Loucy (cell line): ENCODE results near the gene FIBIN.

Experiments used
- EZH2phosphoT487 ChIP-seq: fragments of 200-600 bp; IDR thresholded peaks from 2 replicates; pipeline ENCODE4 v1.6.1; 2018; ENCODE audit warnings: antibody characterized with exemption, mild to moderate bottlenecking, moderate library complexity, borderline replicate concordance
- TF ChIP-seq, protein P1 (sequence below): fragments of 200-600 bp; sonication (generic); conservative IDR thresholded peaks from 2 replicates; pipeline ENCODE4 v1.5.1; 2014; ENCODE audit warnings: mild to moderate bottlenecking, antibody characterized with exemption, low read length

DNA sequence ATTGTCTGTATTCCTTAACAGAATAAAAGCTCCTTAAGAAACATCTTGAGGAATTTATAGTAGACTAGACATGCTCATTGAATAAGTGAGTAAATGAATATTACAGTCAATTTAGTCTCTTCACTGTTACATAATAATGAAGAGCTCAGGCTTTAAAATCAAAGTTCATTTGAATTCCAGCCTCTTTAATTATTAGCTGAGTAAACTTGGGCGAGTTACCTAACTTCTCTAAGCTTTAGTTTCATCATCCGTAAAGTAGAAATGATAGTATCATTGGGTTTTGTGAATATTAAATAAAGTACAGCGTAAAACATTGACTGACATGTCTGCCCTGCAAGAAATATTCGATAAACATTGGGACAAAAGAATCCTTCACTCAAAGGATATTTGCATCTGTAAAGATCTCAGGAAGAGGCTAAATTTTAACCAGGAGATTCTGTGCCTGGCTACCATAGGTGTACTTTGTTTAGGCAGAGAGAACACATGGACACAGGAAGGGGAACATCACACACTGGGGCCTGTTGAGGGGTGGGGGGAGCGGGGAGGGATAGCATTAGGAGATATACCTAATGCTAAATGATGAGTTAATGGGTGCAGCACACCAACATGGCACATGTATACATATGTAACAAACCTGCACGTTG, 31.5 kb downstream of the FIBIN start:
- TF ChIP-seq, protein P1, sequence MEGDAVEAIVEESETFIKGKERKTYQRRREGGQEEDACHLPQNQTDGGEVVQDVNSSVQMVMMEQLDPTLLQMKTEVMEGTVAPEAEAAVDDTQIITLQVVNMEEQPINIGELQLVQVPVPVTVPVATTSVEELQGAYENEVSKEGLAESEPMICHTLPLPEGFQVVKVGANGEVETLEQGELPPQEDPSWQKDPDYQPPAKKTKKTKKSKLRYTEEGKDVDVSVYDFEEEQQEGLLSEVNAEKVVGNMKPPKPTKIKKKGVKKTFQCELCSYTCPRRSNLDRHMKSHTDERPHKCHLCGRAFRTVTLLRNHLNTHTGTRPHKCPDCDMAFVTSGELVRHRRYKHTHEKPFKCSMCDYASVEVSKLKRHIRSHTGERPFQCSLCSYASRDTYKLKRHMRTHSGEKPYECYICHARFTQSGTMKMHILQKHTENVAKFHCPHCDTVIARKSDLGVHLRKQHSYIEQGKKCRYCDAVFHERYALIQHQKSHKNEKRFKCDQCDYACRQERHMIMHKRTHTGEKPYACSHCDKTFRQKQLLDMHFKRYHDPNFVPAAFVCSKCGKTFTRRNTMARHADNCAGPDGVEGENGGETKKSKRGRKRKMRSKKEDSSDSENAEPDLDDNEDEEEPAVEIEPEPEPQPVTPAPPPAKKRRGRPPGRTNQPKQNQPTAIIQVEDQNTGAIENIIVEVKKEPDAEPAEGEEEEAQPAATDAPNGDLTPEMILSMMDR: no peak
- no peak for TF ChIP-seq EZH2phosphoT487
